Neutrophil (primary cell): ENCODE measurements around the gene VASH1.

Experiments used
- H3K27ac ChIP-seq: fragments of 200-600 bp; sonication (generic); 2 replicates; pipeline ENCODE4 v1.5.1; 2016; ENCODE audit warnings: mild to moderate bottlenecking, moderate library complexity
- H3K27me3 ChIP-seq: fragments of 200-600 bp; sonication (generic); 2 replicates; pipeline ENCODE4 v1.6.0; 2016; ENCODE audit warnings: mild to moderate bottlenecking
- H3K36me3 ChIP-seq: fragments of 200-600 bp; sonication (generic); 2 replicates; pipeline ENCODE4 v1.5.1; 2017
- H3K4me1 ChIP-seq, 2 experiments: fragments of 200-600 bp in 1 of 2; sonication (generic) in 1 of 2; 1 replicate in 1 of 2; 2 replicates in 1 of 2; pipeline versions ENCODE4 v1.5.1 to v1.6.1; 2013 to 2016; ENCODE audit warnings: low read depth in 1 of 2, low read length in 1 of 2, mild to moderate bottlenecking in 1 of 2, moderate library complexity in 1 of 2; ENCODE audit not compliant: control insufficient read depth in 1 of 2, insufficient read depth in 1 of 2
- H3K4me3 ChIP-seq, 2 experiments: fragments of 200-600 bp in 1 of 2; sonication (generic) in 1 of 2; 1 replicate in 1 of 2; 2 replicates in 1 of 2; pipeline ENCODE4 v1.5.1; 2013 to 2016; ENCODE audit warnings: low read depth in 1 of 2, low read length in 1 of 2, mild to moderate bottlenecking in 1 of 2, moderate library complexity in 1 of 2
- H3K9me3 ChIP-seq: fragments of 200-600 bp; sonication (generic); 2 replicates; pipeline ENCODE4 v1.5.1; 2016
- CTCF ChIP-seq: fragments of 200-600 bp; sonication (generic); IDR thresholded peaks from 2 replicates; pipeline ENCODE4 v1.5.1; 2016; ENCODE audit warnings: antibody characterized with exemption

Gene VASH1

GRCh38 chr14:76812422-76813383, 51.4 kb downstream of the VASH1 start, which contains the start of gene ANGEL1:
Gene ANGEL1, minus strand, starts transcription at chr14:76812882. Its CDS starts 55 bp downstream, at chr14:76812827.
- Histone ChIP-seq H3K27me3 (peaks cover 18% of the 10 kb centered on the region), H3K4me3 (peak within 1 kb of the TSS; percentile 60 to 81), H3K4me1 (peaks cover 23 to 28% of the 10 kb centered on the region in 2 experiments), H3K9me3 (no peaks in the 10 kb centered on the region), H3K36me3 (peaks cover 4% of the 10 kb centered on the region), H3K27ac (peak within 1 kb of the TSS; percentile 66)
- peak; percentile 36 for TF ChIP-seq CTCF

DNA sequence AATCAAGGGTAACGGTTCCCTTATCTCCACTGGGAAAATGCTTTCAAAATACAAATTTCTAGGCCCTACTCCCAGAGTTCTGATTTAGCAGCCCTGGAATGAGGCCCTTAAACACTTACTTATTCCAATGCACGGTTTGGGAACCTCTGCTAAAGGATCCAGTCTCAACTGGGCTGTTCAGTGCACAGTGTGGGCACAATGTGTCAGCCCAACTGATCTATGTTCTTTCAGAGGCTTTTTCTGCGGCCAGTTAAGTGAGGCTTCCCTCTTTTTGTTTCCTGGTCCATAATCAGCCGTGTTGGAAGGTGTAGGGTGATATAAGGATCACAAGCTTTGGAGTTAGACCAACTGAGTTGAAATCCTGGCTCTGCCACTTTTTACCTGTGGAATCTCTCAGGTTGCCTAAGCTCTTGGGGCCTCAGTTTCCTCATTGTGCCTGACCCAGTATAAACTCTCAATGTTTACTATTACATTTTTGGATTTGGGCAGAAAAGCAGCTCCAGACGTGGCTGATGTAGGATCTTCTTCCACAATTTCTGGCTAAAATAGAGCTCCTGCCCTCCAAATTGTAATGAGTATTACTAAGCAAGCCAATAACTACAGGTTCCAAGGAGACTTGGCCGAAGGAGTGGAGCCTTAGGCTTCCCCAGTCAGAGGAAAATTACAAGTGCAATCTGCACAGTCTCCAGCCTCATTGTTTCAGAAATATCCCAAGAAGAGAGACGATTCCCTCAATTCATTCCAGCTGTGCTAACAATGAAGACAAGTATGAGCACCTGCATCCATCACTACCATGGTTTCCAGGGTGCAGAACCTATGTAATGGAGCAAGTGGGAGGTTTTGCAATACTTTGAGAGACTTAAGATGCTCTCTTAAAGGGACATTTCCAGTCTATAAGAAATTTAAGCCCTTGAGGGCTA, 53.7 kb downstream of the VASH1 start:
- no peak for TF ChIP-seq CTCF
- Histone ChIP-seq H3K27ac (no peak overlapping the region), H3K4me3 (no peak overlapping the region), H3K36me3 (no peaks in the 10 kb centered on the region), H3K27me3 (peaks cover 27% of the 10 kb centered on the region), H3K9me3 (no peaks in the 10 kb centered on the region), H3K4me1 (peaks cover 23 to 28% of the 10 kb centered on the region in 2 experiments)

DNA sequence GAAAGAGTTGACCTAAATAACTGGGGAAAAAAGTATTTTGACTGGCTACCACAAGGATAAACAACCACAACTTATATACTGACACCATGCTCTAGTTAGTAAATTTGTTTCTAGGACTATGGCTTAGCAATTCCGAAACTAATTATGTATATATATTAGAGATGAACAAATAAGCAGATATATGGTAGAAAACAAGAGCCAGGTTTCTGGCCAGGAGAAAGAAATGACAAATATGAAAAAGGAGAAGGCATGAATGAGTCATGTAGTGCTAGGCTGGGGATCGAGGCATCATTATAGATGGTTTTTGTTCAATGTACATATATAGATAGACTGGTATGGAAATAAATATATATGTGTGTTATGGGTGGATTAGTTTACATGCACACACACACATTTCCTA, 59.4 kb downstream of the VASH1 start:
- Histone ChIP-seq H3K36me3 (no peaks in the 10 kb centered on the region), H3K27me3 (peaks cover 32% of the 10 kb centered on the region), H3K9me3 (no peaks in the 10 kb centered on the region), H3K4me3 (no peak overlapping the region), H3K27ac (no peak overlapping the region), H3K4me1 (no peaks in the 10 kb centered on the region)
- no peak for TF ChIP-seq CTCF

GRCh38 chr14:76826122-76826521, 64.9 kb downstream of the VASH1 start, which contains the start of gene LRRC74A:
Gene LRRC74A, plus strand, starts transcription at chr14:76826408. Its CDS starts 290 bp downstream, at chr14:76826698.
- H3K27me3 ChIP-seq = peaks cover 6% of the 10 kb centered on the region
- no peak for TF ChIP-seq CTCF
- no peaks in the 10 kb centered on the region for H3K4me1 ChIP-seq
- H3K9me3 ChIP-seq = no peaks in the 10 kb centered on the region
- H3K4me3 ChIP-seq = no peak within 1 kb of the TSS
- no peaks in the 10 kb centered on the region for H3K36me3 ChIP-seq
- no peak within 1 kb of the TSS for H3K27ac ChIP-seq

DNA sequence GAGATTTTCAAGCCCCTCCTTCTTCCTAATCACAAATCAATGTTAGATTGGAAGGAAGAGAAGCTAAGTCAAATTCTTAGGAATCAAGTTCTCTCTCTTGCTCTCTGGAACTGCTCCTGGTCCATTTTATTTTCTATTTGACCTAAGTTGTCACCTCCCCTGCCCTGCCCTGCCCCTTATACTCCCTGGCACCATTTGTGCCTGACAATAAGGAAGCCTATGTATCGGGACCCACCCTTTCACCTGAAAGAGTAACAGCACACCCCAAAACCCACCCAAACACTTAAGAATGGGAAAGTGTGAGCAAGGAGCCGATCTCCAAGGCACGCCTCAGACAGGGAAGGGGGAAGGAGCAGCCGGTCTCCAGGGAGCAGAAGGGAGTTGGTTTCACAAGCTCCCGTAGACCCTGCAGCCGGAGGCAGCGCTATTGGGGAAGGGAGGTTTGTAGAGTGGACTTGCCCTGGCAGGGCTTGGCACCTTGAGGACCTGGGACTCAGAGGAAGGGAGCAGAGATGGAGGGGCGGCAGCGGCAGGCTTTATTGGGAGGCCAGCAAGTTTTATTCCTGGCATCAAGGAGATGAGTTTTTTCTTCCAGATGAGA, 66.5 kb downstream of the VASH1 start:
- no peaks in the 10 kb centered on the region for H3K36me3 ChIP-seq
- no peak for TF ChIP-seq CTCF
- H3K4me1 ChIP-seq = no peaks in the 10 kb centered on the region
- no peak overlapping the region for H3K27ac ChIP-seq
- no peaks in the 10 kb centered on the region for H3K9me3 ChIP-seq
- no peak overlapping the region for H3K4me3 ChIP-seq
- peaks cover 6% of the 10 kb centered on the region for H3K27me3 ChIP-seq
